HG03378 (cell line): Measurements from ENCODE around the gene FCMR.

Source experiments
- ATAC-seq: cut with Tn5 transposase; IDR thresholded peaks from one replicate; pipeline ENCODE4 v1.9.1; 2021; ENCODE audit warnings: mild to moderate bottlenecking, moderate library complexity; ENCODE audit not compliant: unreplicated experiment

FCMR gene

GRCh38 chr1:206903687-206904086 lies 18.1 kb downstream of the FCMR start:
- ATAC-seq, result no peak

GRCh38 chr1:206902702-206903101 lies 19.0 kb downstream of the FCMR start:
- no peak for ATAC-seq

- no peak for ATAC-seq
These were observed 19.8 kb downstream of the FCMR start for GRCh38 chr1:206901944-206902343.

GRCh38 chr1:206900149-206900548 lies 21.6 kb downstream of the FCMR start:
- ATAC-seq, result no peak

GRCh38 chr1:206899717-206900116 lies 22.0 kb downstream of the FCMR start:
- no peak for ATAC-seq

- ATAC-seq, result no peak
These were observed 22.8 kb downstream of the FCMR start for GRCh38 chr1:206898915-206899431.

- ATAC-seq, result no peak
These were observed 23.4 kb downstream of the FCMR start for GRCh38 chr1:206898089-206898914.

GRCh38 chr1:206897175-206897574 lies 24.6 kb downstream of the FCMR start, which contains the start of gene IL24:
TSS of gene IL24 (plus strand) at chr1:206897443. CDS start at chr1:206897833, 390 bp downstream.
- no peak for ATAC-seq

- ATAC-seq, result no peak
These were observed 25.5 kb downstream of the FCMR start for GRCh38 chr1:206896261-206896660.

- no peak for ATAC-seq
These were observed 25.9 kb downstream of the FCMR start for GRCh38 chr1:206895837-206896242.

GRCh38 chr1:206895325-206895724 lies 26.4 kb downstream of the FCMR start:
- ATAC-seq, result no peak

GRCh38 chr1:206893380-206893779 lies 28.4 kb downstream of the FCMR start:
- no peak for ATAC-seq

GRCh38 chr1:206892351-206892984 lies 29.3 kb downstream of the FCMR start:
- no peak for ATAC-seq

GRCh38 chr1:206891412-206891811 lies 30.3 kb downstream of the FCMR start:
- no peak for ATAC-seq

- no peak for ATAC-seq
These were observed 31.3 kb downstream of the FCMR start for GRCh38 chr1:206890125-206891060.

- no peak for ATAC-seq
These were observed 34.0 kb downstream of the FCMR start for GRCh38 chr1:206887701-206888100.

- ATAC-seq, result no peak
These were observed 34.9 kb downstream of the FCMR start for GRCh38 chr1:206886831-206887230.

- no peak for ATAC-seq
These were observed 36.2 kb downstream of the FCMR start for GRCh38 chr1:206885341-206886060.

GRCh38 chr1:206883876-206884275 lies 37.9 kb downstream of the FCMR start:
- no peak for ATAC-seq

GRCh38 chr1:206883160-206883559 lies 38.6 kb downstream of the FCMR start:
- no peak for ATAC-seq
